HG03108 (cell line): ENCODE measurements around the gene PRRT2.
"Not testable (repeated sequence)": the region's sequence is repeated elsewhere in the genome, so short reads cannot be mapped to it uniquely, and the experiment has no call there.

Source experiments
- ATAC-seq: cut with Tn5 transposase; IDR thresholded peaks from one replicate; pipeline ENCODE4 v1.9.1; 2021; ENCODE audit warnings: moderate library complexity; ENCODE audit not compliant: unreplicated experiment

Gene PRRT2

GRCh38 chr16:29831490-29831889 lies 19.5 kb downstream of the PRRT2 start:
- no peak for ATAC-seq

GRCh38 chr16:29833219-29833618 lies 21.2 kb downstream of the PRRT2 start:
- not testable (repeated sequence) for ATAC-seq

GRCh38 chr16:29834079-29834478 lies 22.1 kb downstream of the PRRT2 start:
- ATAC-seq, result no peak

- ATAC-seq, result no peak
Observed at GRCh38 chr16:29835926-29836325, 23.9 kb downstream of the PRRT2 start.

- no peak for ATAC-seq
Observed at GRCh38 chr16:29836623-29837022, 24.6 kb downstream of the PRRT2 start.

GRCh38 chr16:29837841-29838240 lies 25.8 kb downstream of the PRRT2 start:
- ATAC-seq, result no peak

GRCh38 chr16:29839822-29840221 lies 27.8 kb downstream of the PRRT2 start:
- no peak for ATAC-seq

GRCh38 chr16:29840240-29840639 lies 28.2 kb downstream of the PRRT2 start:
- ATAC-seq, result no peak

GRCh38 chr16:29841631-29842030 lies 29.6 kb downstream of the PRRT2 start:
- ATAC-seq, result no peak

GRCh38 chr16:29842732-29843346 lies 30.8 kb downstream of the PRRT2 start:
- no peak for ATAC-seq

GRCh38 chr16:29843931-29844330 lies 31.9 kb downstream of the PRRT2 start:
- no peak for ATAC-seq

- no peak for ATAC-seq
Observed at GRCh38 chr16:29844575-29845331, 32.8 kb downstream of the PRRT2 start.

GRCh38 chr16:29845656-29846055 lies 33.7 kb downstream of the PRRT2 start:
- no peak for ATAC-seq

GRCh38 chr16:29848420-29849297 lies 36.7 kb downstream of the PRRT2 start:
- no peak for ATAC-seq

GRCh38 chr16:29849505-29849904 lies 37.5 kb downstream of the PRRT2 start:
- ATAC-seq, result no peak

GRCh38 chr16:29850998-29851397 lies 39.0 kb downstream of the PRRT2 start:
- ATAC-seq, result no peak

- no peak for ATAC-seq
Observed at GRCh38 chr16:29852654-29853053, 40.7 kb downstream of the PRRT2 start.

GRCh38 chr16:29854520-29855100 lies 42.6 kb downstream of the PRRT2 start:
- ATAC-seq, result no peak

GRCh38 chr16:29857133-29857760 lies 45.3 kb downstream of the PRRT2 start:
- ATAC-seq, result no peak

GRCh38 chr16:29858149-29858849 lies 46.3 kb downstream of the PRRT2 start:
- no peak for ATAC-seq
